ENCODE data around the gene TCTA. TPM values are rescaled to one million over a fixed set of nuclear protein-coding genes. Genes with fewer than 3 reads are reported as not detected.

Gene TCTA, protein sequence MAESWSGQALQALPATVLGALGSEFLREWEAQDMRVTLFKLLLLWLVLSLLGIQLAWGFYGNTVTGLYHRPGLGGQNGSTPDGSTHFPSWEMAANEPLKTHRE
- 16.5 to 21.2 TPM (median 20.4 TPM) in 3 replicates for polyA plus RNA-seq
- 0.60 TPM for polyA plus RNA-seq (2011; ENCODE audit: low read depth)
- polyA plus RNA-seq (2011; cell fraction: cytosol; rRNA removed): 22.7 and 22.8 TPM in 2 replicates
- 10.8 and 13.8 TPM in 2 replicates for polyA plus RNA-seq (2011; cell fraction: nucleus; rRNA removed)
- polyA plus RNA-seq (2012; ENCODE audit: low replicate concordance): 6.7 and 11.8 TPM in 2 replicates
- polyA minus RNA-seq: 10.8 to 13.7 TPM (median 12.8 TPM) in 3 replicates
- 9.2 TPM for polyA minus RNA-seq (2011; cell fraction: cytosol; rRNA and poly(A)+ RNA removed)
- 3.6 and 8.1 TPM in 2 replicates for polyA minus RNA-seq (2011; cell fraction: nucleus; rRNA and poly(A)+ RNA removed)

DNA sequence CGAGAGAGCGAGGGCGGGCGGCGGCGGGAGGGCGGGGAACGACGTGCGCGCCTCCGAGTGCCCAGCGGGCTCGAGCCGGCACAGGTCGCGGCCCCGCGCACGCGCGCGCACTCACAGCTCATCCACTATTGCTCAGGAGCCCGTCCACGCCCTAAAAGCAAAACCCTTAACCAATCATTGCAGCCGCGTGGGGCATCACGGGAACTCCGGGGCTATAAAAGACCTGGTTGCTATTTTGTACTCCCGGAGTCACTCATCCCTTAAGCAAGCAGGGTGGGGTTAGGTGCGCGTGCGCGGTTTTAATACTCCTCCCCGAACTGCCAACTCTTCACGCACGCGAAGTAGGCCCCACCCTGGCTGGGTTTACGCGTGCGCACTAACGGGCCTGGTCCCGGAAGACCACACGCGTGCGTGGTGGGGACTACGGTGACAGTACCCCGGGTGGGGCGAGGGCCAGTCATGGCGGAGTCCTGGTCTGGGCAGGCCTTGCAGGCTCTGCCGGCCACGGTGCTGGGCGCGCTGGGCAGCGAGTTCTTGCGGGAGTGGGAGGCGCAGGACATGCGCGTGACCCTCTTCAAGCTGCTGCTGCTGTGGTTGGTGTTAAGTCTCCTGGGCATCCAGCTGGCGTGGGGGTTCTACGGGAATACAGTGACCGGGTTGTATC lies at the start of gene TCTA, which contains the start of gene RHOA:
TSS of gene TCTA (plus strand) at position 456 of the 664 bp plus-strand sequence. CDS start at position 460, 4 bp downstream.
TSS of gene RHOA (minus strand) at position 9 of the 664 bp plus-strand sequence. CDS start 36,387 bp downstream, outside the sequence.
- no peaks in the 10 kb centered on the region for H3K27me3 ChIP-seq (ENCODE audit: control insufficient read depth, extremely low read depth, insufficient read depth, low read length)
- dilution Hi-C loops (cut with MboI; ENCODE audit: extremely low pct_ligation_motif_present, low sequenced_read_pairs): no loop called here
- peak within 1 kb of the TSS; percentile 85 for H3K4me2 ChIP-seq (ENCODE audit: control insufficient read depth, extremely low read depth, insufficient read depth, low read depth, low read length)
- H3K4me3 ChIP-seq (ENCODE audit: control insufficient read depth in 2 of 3, extremely low read depth in 1 of 3, insufficient read depth in 2 of 3, low read depth in 1 of 3, low read length in 3 of 3): peak within 1 kb of the TSS; percentile 84 to 94 (median 93)
- peaks cover 61% of the 10 kb centered on the region for H3K79me2 ChIP-seq (ENCODE audit: control insufficient read depth, insufficient read depth, low read length)
- peaks cover 23% of the 10 kb centered on the region for H3K4me1 ChIP-seq (ENCODE audit: control insufficient read depth, extremely low read depth, insufficient read depth, low read length)
- FAIRE-seq (peak; percentile 68), DNase-seq (ENCODE audit: low read depth, low spot score) (peak; percentile 99)
- H3K9me3 ChIP-seq (ENCODE audit: control insufficient read depth, low read depth, low read length): no peaks in the 10 kb centered on the region
- H3K9me1 ChIP-seq (ENCODE audit: control insufficient read depth, extremely low read depth, insufficient read depth, low read length): peaks cover 2% of the 10 kb centered on the region
- TF ChIP-seq, protein P1, sequence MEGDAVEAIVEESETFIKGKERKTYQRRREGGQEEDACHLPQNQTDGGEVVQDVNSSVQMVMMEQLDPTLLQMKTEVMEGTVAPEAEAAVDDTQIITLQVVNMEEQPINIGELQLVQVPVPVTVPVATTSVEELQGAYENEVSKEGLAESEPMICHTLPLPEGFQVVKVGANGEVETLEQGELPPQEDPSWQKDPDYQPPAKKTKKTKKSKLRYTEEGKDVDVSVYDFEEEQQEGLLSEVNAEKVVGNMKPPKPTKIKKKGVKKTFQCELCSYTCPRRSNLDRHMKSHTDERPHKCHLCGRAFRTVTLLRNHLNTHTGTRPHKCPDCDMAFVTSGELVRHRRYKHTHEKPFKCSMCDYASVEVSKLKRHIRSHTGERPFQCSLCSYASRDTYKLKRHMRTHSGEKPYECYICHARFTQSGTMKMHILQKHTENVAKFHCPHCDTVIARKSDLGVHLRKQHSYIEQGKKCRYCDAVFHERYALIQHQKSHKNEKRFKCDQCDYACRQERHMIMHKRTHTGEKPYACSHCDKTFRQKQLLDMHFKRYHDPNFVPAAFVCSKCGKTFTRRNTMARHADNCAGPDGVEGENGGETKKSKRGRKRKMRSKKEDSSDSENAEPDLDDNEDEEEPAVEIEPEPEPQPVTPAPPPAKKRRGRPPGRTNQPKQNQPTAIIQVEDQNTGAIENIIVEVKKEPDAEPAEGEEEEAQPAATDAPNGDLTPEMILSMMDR (optimal IDR thresholded peaks at IDR 0.05 in 1 of 3, IDR thresholded peaks at IDR 0.05 in 1 of 3, conservative IDR thresholded peaks at IDR 0.05 in 1 of 3; ENCODE audit: extremely low read depth in 1 of 3, insufficient read depth in 2 of 3, low read length in 3 of 3): no peak
- no peak for TF ChIP-seq EZH2 (IDR thresholded peaks at IDR 0.05; ENCODE audit: low read length)
- H3K9ac ChIP-seq (ENCODE audit: control insufficient read depth, extremely low read depth, insufficient read depth, low read length): peak within 1 kb of the TSS; percentile 92
- peak within 1 kb of the TSS; percentile 88 for H3K27ac ChIP-seq (ENCODE audit: control insufficient read depth, insufficient read depth, low read length)
- H2AFZ ChIP-seq (ENCODE audit: control insufficient read depth, low read length): peak within 1 kb of the TSS; percentile 70
- peaks cover 18% of the 10 kb centered on the region for H4K20me1 ChIP-seq (ENCODE audit: control insufficient read depth, extremely low read depth, insufficient read depth, low read length)
- H3K36me3 ChIP-seq (ENCODE audit: control insufficient read depth in 2 of 2, extremely low read depth in 1 of 2, insufficient read depth in 2 of 2, low read length in 2 of 2): peaks cover 15 to 18% of the 10 kb centered on the region in 2 experiments

- no peak overlapping the region for H3K27ac ChIP-seq (ENCODE audit: control insufficient read depth, insufficient read depth, low read length)
- peaks cover 30% of the 10 kb centered on the region for H3K79me2 ChIP-seq (ENCODE audit: control insufficient read depth, insufficient read depth, low read length)
- peaks cover 31 to 38% of the 10 kb centered on the region in 2 experiments for H3K36me3 ChIP-seq (ENCODE audit: control insufficient read depth in 2 of 2, extremely low read depth in 1 of 2, insufficient read depth in 2 of 2, low read length in 2 of 2)
Measured at GRCh38 chr3:49362561-49362960, 49.7 kb upstream of the TCTA start.

More at GRCh38 chr3:49362561-49362960, 49.7 kb upstream of the TCTA start:
- no peak overlapping the region for H3K9ac ChIP-seq (ENCODE audit: control insufficient read depth, extremely low read depth, insufficient read depth, low read length)
- no peak for DNase-seq (ENCODE audit: low read depth, low spot score)
- dilution Hi-C loops (cut with MboI; ENCODE audit: extremely low pct_ligation_motif_present, low sequenced_read_pairs): no loop called here
- H3K27me3 ChIP-seq (ENCODE audit: control insufficient read depth, extremely low read depth, insufficient read depth, low read length): no peaks in the 10 kb centered on the region
- H3K9me1 ChIP-seq (ENCODE audit: control insufficient read depth, extremely low read depth, insufficient read depth, low read length): no peaks in the 10 kb centered on the region
- H4K20me1 ChIP-seq (ENCODE audit: control insufficient read depth, extremely low read depth, insufficient read depth, low read length): no peaks in the 10 kb centered on the region
- H3K4me3 ChIP-seq (ENCODE audit: control insufficient read depth in 2 of 3, extremely low read depth in 1 of 3, insufficient read depth in 2 of 3, low read depth in 1 of 3, low read length in 3 of 3): no peak overlapping the region
- H2AFZ ChIP-seq (ENCODE audit: control insufficient read depth, low read length): no peak overlapping the region
- peaks cover 18% of the 10 kb centered on the region for H3K4me1 ChIP-seq (ENCODE audit: control insufficient read depth, extremely low read depth, insufficient read depth, low read length)
- no peak for FAIRE-seq
- TF ChIP-seq, protein P1 (optimal IDR thresholded peaks at IDR 0.05 in 1 of 3, IDR thresholded peaks at IDR 0.05 in 1 of 3, conservative IDR thresholded peaks at IDR 0.05 in 1 of 3; ENCODE audit: extremely low read depth in 1 of 3, insufficient read depth in 2 of 3, low read length in 3 of 3): no peak
- TF ChIP-seq EZH2 (IDR thresholded peaks at IDR 0.05; ENCODE audit: low read length): no peak
- H3K4me2 ChIP-seq (ENCODE audit: control insufficient read depth, extremely low read depth, insufficient read depth, low read depth, low read length): no peak overlapping the region
- H3K9me3 ChIP-seq (ENCODE audit: control insufficient read depth, low read depth, low read length): no peaks in the 10 kb centered on the region

Measured in keratinocyte (primary cell).